LNCaP clone FGC (cell line): ENCODE results near the gene RAB25.

ENCODE experiments used
- DNase-seq: peaks from one replicate; pipeline ENCODE4 v3.0.0-alpha.2; 2011; ENCODE audit warnings: low read depth
- H3K4me3 ChIP-seq: 2 replicates; pipeline ENCODE4 v1.5.1; 2011; ENCODE audit warnings: mild to moderate bottlenecking, low read depth, low read length, control low read depth
- CTCF ChIP-seq: IDR thresholded peaks from 2 replicates; pipeline ENCODE4 v1.5.1; 2012; ENCODE audit warnings: mild to moderate bottlenecking; ENCODE audit not compliant: control insufficient read depth, insufficient read depth; ENCODE audit errors: extremely low read depth

The RAB25 gene

GRCh38 chr1:156060937-156061636, at the start of gene RAB25:
Gene RAB25 (plus strand): TSS chr1:156061160. CDS start chr1:156061401, 241 bp downstream.
- no peak; the same call in 1 of the 2 replicates for TF ChIP-seq CTCF
- DNase-seq = peak; percentile 78
- H3K4me3 ChIP-seq = peak within 1 kb of the TSS; percentile 93

GRCh38 chr1:156012051-156012817, 48.7 kb upstream of the RAB25 start:
- DNase-seq = no peak
- TF ChIP-seq CTCF = no peak
- no peak overlapping the region for H3K4me3 ChIP-seq

GRCh38 chr1:156014829-156015228, 46.1 kb upstream of the RAB25 start:
- DNase-seq = no peak
- no peak overlapping the region for H3K4me3 ChIP-seq

GRCh38 chr1:156019946-156020292, 41.0 kb upstream of the RAB25 start:
- DNase-seq = no peak
- TF ChIP-seq CTCF = no peak
- peak overlapping the region; percentile 96 for H3K4me3 ChIP-seq

More at GRCh38 chr1:156014829-156015228, 46.1 kb upstream of the RAB25 start:
- TF ChIP-seq CTCF = no peak

GRCh38 chr1:156020293-156021092, 40.5 kb upstream of the RAB25 start, which contains the start of gene SSR2:
Gene SSR2 (minus strand): TSS chr1:156020951. CDS start chr1:156020167, 784 bp downstream.
- DNase-seq = peak; percentile 84
- H3K4me3 ChIP-seq = peak within 1 kb of the TSS; percentile 96
- no peak for TF ChIP-seq CTCF

- no peak for TF ChIP-seq CTCF
- DNase-seq = no peak
- peak overlapping the region; percentile 96 for H3K4me3 ChIP-seq
These were observed 39.9 kb upstream of the RAB25 start for GRCh38 chr1:156021093-156021428.
